Measurements from ENCODE around the gene ADAMTS2.

ADAMTS2 gene

GRCh38 chr5:179333796-179334761 lies 11.2 kb downstream of the ADAMTS2 start:
- H3K27ac ChIP-seq, result no peak overlapping the region
- no peak for TF ChIP-seq ZFX (IDR thresholded peaks at IDR 0.05)
- no peak for TF ChIP-seq CTCF (conservative IDR thresholded peaks at IDR 0.05)

- TF ChIP-seq CTCF (conservative IDR thresholded peaks at IDR 0.05) (no peak), ZFX (IDR thresholded peaks at IDR 0.05) (no peak)
- H3K27ac ChIP-seq, result no peak overlapping the region
Measured at GRCh38 chr5:179332741-179333290, 12.4 kb downstream of the ADAMTS2 start.

GRCh38 chr5:179331591-179332375 lies 13.5 kb downstream of the ADAMTS2 start:
- TF ChIP-seq CTCF (conservative IDR thresholded peaks at IDR 0.05) (no peak), ZFX (IDR thresholded peaks at IDR 0.05) (no peak)

GRCh38 chr5:179330186-179330900 lies 14.9 kb downstream of the ADAMTS2 start:
- no peak overlapping the region for H3K27ac ChIP-seq
- TF ChIP-seq CTCF (conservative IDR thresholded peaks at IDR 0.05) (no peak), ZFX (IDR thresholded peaks at IDR 0.05) (no peak)

More at GRCh38 chr5:179331591-179332375, 13.5 kb downstream of the ADAMTS2 start:
- H3K27ac ChIP-seq, result no peak overlapping the region

GRCh38 chr5:179328291-179328690 lies 17.0 kb downstream of the ADAMTS2 start:
- TF ChIP-seq CTCF (conservative IDR thresholded peaks at IDR 0.05), result no peak
- TF ChIP-seq ZFX (IDR thresholded peaks at IDR 0.05), result no peak
- no peak overlapping the region for H3K27ac ChIP-seq

- no peak overlapping the region for H3K27ac ChIP-seq
- TF ChIP-seq ZFX (IDR thresholded peaks at IDR 0.05) (no peak), CTCF (conservative IDR thresholded peaks at IDR 0.05) (no peak)
Measured at GRCh38 chr5:179327021-179327735, 18.1 kb downstream of the ADAMTS2 start.
